ENCODE data around the gene BPIFA1. TPM values are rescaled to one million over a fixed set of nuclear protein-coding genes. Genes with fewer than 3 reads are reported as not detected.

BPIFA1 gene
- total and polyA plus RNA-seq, 12 donors = not detected

GRCh38 chr20:33232486-33233072 lies 3.2 kb upstream of the BPIFA1 start:
- WGBS, 4 donors = 19 to 29% (median 22%) methylated on average over 2 of the region's 2 CpGs
- no peaks in the 10 kb centered on the region for H3K27me3 ChIP-seq
- TF ChIP-seq CTCF (IDR thresholded peaks at IDR 0.05) = no peak
- no peak for TF ChIP-seq POLR2A (IDR thresholded peaks at IDR 0.05)
- intact Hi-C loops (cut with DNase I) = no loop called here
- H3K4me1 ChIP-seq (replicated peaks in 1 of 2) = no peaks in the 10 kb centered on the region
- no peak overlapping the region for H3K27ac ChIP-seq
- no peaks in the 10 kb centered on the region for H3K36me3 ChIP-seq (replicated peaks in 1 of 2)
- no peaks in the 10 kb centered on the region for H3K9me3 ChIP-seq (replicated peaks in 1 of 3)
- no peak for DNase-seq
- H3K4me3 ChIP-seq = no peak overlapping the region

- DNase-seq = no peak
- Histone ChIP-seq H3K4me1 (replicated peaks in 1 of 2) (no peaks in the 10 kb centered on the region), H3K27me3 (no peaks in the 10 kb centered on the region), H3K4me3 (no peak overlapping the region), H3K36me3 (replicated peaks in 1 of 2) (no peaks in the 10 kb centered on the region), H3K9me3 (replicated peaks in 1 of 3) (no peaks in the 10 kb centered on the region), H3K27ac (no peak overlapping the region)
- intact Hi-C loops (cut with DNase I) = no loop called here
- TF ChIP-seq POLR2A (IDR thresholded peaks at IDR 0.05) = no peak
- TF ChIP-seq CTCF (IDR thresholded peaks at IDR 0.05) = no peak
- 23 to 33% (median 28%) methylated on average over 5 of the region's 5 CpGs for WGBS, 4 donors
These were observed 2.5 kb upstream of the BPIFA1 start for GRCh38 chr20:33233129-33233774.

GRCh38 chr20:33234050-33234449 lies 1.7 kb upstream of the BPIFA1 start:
- no peak for DNase-seq
- no peaks in the 10 kb centered on the region for H3K9me3 ChIP-seq (replicated peaks in 1 of 3)
- H3K4me3 ChIP-seq = no peak overlapping the region
- H3K27me3 ChIP-seq = no peaks in the 10 kb centered on the region
- H3K27ac ChIP-seq = no peak overlapping the region
- no peak for TF ChIP-seq CTCF (IDR thresholded peaks at IDR 0.05)
- no peak for TF ChIP-seq POLR2A (IDR thresholded peaks at IDR 0.05)
- WGBS, 4 donors = 83 to 95% (median 89%) methylated on average over 2 of the region's 2 CpGs
- no peaks in the 10 kb centered on the region for H3K4me1 ChIP-seq (replicated peaks in 1 of 2)
- intact Hi-C loops (cut with DNase I) = no loop called here
- no peaks in the 10 kb centered on the region for H3K36me3 ChIP-seq (replicated peaks in 1 of 2)

GRCh38 chr20:33236351-33236750 lies 555 bp downstream of the BPIFA1 start:
- Histone ChIP-seq H3K27me3 (no peaks in the 10 kb centered on the region), H3K36me3 (replicated peaks in 1 of 2) (no peaks in the 10 kb centered on the region), H3K4me3 (no peak overlapping the region), H3K27ac (no peak overlapping the region), H3K4me1 (replicated peaks in 1 of 2) (no peaks in the 10 kb centered on the region), H3K9me3 (replicated peaks in 1 of 3) (no peaks in the 10 kb centered on the region)
- intact Hi-C loops (cut with DNase I) = no loop called here
- 50 to 81% (median 67%) methylated on average over 1 of the region's 1 CpG for WGBS, 4 donors
- TF ChIP-seq CTCF (IDR thresholded peaks at IDR 0.05) = no peak
- no peak for TF ChIP-seq POLR2A (IDR thresholded peaks at IDR 0.05)
- no peak for DNase-seq
